HG02885 (cell line): Measurements from ENCODE around the gene WDR90.

Experiments used
- ATAC-seq: cut with Tn5 transposase; IDR thresholded peaks from one replicate; pipeline ENCODE4 v1.9.1; 2021; ENCODE audit warnings: mild to moderate bottlenecking; ENCODE audit not compliant: unreplicated experiment, poor library complexity

Gene WDR90

DNA sequence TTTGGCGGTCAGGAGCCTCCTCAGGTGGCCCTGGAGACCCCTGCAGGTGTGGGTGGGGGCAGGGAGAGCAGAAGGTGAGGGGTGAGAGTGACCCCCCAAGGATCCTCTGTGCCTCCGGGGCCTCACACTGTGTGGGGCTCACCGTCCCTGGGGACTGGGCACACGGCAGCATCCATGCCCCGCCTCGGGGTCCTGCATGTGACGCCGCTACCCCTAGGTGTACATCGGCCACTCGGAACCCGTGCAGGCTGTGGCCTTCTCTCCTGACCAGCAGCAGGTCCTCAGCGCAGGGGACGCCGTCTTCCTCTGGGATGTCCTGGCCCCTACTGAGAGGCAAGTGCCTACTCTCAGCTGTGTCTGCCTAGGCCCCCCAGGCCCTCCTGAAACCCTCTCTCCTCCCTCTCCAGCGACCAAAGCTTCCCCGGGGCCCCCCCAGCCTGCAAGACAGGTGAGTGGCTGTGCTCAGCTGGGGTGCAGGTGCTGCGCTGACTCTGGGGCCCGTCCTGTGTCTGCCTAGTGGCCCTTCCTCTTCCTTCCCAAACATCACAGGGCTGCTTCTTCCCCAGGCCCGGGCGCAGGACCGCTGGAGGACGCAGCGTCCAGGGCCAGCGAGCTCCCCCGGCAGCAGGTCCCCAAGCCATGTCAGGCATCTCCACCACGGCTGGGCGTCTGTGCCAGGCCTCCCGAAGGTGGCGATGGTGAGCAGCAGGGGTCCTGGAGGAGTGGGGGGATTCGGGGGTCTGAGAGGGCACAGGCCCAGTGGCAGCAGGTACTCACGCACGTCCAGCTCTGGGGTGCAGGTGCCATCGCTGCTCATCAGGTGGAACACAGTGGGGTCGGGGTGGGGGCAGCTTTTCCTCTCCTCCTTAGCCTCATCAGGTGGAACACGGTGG, 9.8 kb downstream of the WDR90 start:
- ATAC-seq, result no peak

DNA sequence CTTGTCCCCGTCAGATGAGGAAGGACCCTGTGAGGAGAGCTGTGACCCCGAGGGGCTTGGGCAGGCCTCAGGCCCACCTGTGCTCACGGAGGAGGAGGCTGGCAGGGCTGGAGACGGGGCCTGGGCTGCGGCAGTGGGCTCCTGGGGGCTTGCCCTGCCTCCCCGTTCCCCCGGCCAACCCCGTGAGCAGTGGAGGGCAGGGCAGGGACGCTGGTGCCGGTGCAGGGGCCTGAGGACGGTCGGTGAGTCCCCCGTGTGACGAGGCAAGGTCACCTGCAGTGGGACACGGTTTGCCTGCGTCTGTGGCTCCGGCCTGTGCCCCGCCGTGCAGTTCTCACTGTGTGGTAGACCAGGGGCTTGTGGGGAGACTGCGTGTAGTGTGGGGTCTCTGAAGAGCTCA, 10.5 kb downstream of the WDR90 start:
- no peak for ATAC-seq

DNA sequence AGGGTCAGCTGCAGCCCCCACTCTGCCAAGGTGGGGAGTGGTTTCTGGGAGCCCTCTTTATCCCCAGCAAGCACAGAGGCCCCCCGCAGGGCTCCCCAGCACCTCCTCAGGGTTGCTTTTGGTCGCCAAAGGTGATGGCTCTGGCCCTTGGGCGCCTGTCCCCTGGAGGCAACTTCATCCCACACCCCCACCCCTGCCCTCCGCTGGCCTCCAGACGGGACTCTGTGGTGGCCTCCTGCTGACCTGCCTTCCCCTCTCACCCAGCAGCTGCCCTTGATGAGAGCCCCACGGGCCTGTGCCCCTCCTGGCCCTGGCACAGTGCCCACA, 10.9 kb downstream of the WDR90 start:
- no peak for ATAC-seq

DNA sequence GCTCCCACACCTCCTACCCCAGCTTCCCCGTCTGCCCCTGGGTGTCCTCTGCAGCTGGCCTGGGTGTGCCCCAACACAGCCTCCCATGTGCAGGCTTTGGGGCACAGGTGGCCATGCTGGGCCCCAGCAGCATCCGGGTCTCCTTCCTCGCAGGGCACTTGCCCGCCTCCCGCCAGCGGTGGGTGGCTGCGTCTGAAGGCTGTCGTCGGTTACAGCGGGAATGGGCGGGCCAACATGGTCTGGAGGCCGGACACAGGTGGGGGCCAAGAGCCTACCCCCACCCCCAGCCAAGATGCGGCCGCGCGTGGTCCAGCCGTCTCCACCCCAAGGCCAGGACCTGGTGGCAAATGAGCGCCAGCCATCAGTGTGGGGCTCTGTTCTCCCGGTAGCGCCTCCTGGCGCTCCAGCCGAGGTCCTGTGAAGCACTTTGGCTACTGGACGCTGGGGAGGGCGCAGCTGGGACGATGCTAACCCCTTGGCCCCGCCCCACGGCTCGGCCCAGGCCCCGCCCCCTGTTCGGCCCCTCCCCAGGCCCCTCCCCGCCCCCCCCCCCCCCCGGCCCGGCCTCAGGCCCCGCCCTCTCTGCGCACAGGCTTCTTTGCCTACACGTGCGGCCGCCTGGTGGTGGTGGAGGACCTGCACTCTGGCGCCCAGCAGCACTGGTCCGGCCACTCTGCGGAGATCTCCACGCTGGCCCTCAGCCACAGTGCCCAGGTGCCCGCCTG, 11.5 kb downstream of the WDR90 start:
- peak; percentile 65 for ATAC-seq

DNA sequence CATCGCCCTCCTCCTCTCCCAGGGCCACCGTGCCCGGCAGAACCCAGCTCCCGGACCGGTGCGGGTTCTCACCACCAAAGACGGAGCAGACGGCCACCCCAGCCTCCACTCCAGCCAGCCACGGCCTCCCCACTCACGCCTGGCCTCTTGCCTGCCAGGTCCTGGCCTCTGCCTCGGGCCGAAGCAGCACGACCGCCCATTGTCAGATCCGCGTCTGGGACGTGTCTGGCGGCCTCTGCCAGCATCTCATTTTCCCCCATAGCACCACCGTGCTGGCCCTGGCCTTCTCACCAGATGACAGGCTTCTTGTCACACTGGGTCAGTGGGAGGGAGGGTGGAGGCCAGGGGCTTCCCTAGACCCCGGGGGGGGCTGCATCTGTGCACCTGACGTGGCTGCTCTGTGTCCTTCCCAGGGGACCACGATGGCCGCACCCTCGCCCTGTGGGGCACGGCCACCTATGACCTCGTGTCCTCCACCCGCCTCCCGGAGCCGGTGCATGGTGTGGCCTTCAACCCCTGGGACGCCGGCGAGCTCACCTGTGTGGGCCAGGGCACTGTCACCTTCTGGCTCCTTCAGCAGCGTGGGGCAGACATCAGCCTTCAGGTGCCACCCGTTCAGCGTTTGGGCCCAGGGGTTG, 12.1 kb downstream of the WDR90 start:
- ATAC-seq, result no peak

DNA sequence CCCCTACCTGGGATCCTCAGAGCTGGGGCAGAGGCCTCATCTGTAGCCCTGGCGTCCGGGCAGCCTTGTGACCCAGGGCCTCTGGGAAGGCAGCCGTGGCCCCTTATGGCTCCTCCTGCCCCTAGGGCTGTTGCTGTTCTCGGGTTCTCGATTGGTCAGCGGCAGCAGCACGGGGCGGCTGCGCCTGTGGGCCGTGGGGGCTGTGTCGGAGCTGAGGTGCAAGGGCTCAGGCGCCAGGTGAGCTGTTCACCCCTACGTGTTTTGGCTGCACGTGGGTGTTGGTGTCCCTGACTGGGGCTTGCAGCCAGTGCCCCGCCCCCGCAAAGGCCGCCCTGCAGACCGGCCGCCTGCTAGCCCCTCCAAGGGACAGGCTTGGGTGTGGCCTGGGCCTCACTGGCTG, 12.9 kb downstream of the WDR90 start:
- no peak for ATAC-seq

DNA sequence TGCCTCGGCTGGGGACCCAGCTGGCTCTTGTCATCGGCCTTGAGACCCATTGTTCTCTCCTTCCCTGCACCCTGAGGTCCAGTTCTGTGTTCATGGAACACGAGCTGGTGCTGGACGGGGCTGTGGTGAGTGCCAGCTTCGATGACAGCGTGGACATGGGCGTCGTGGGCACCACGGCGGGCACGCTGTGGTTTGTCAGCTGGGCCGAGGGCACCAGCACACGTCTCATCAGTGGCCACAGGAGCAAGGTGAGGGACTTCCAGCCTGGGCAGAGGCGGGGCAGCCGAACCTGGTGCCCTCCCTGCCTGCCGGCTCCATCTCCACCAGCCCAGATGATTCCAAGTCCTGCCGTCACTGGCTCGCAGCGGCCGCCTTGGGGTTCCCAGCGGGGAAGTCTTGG, 13.4 kb downstream of the WDR90 start:
- no peak for ATAC-seq

DNA sequence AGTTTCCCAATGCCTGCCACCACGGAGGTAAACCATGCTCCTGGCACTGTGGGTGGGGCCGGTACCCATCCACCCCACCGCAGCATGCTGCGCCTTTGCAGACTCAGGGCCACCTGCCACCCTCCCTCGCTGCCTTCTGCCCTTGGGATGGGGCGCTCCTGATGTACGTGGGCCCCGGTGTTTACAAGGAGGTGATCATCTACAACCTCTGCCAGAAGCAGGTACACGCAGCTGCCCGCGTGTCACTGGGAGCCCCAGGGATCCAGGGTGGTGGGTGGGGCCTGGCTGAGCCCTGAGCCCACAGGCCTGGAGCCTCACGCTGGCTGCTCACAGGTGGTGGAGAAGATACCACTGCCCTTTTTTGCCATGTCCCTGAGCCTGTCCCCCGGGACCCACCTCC, 17.4 kb downstream of the WDR90 start:
- ATAC-seq, result no peak

DNA sequence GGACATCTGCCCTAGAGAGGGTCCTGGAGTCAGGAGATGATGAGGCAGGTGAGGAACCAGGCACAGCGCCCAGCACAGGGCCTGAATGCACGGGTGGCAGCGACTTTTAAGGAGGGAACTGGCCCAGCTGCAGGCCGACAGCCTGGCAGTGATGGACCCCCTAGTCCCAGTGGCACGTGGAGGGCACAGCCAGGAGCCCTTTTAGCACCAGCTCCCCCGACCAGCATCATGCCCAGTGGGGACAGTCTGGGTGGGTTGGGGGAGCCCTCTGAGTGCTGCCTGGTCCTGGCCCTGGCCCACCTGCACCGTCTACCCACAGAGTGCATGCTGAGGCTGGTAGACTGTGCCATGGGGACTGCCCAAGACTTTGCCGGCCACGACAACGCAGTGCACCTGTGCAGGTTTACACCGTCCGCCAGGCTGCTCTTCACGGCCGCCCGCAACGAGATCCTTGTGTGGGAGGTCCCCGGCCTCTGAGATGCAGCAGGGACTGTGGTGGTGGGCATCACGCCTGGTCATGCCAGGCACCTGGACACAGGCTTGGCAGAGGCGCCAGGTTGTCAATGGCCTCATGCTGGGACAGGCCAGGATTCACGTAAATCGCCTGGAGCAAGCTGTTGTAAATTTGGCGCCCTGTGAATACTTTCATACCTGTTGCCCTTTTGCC, 18.1 kb downstream of the WDR90 start:
- no peak for ATAC-seq

DNA sequence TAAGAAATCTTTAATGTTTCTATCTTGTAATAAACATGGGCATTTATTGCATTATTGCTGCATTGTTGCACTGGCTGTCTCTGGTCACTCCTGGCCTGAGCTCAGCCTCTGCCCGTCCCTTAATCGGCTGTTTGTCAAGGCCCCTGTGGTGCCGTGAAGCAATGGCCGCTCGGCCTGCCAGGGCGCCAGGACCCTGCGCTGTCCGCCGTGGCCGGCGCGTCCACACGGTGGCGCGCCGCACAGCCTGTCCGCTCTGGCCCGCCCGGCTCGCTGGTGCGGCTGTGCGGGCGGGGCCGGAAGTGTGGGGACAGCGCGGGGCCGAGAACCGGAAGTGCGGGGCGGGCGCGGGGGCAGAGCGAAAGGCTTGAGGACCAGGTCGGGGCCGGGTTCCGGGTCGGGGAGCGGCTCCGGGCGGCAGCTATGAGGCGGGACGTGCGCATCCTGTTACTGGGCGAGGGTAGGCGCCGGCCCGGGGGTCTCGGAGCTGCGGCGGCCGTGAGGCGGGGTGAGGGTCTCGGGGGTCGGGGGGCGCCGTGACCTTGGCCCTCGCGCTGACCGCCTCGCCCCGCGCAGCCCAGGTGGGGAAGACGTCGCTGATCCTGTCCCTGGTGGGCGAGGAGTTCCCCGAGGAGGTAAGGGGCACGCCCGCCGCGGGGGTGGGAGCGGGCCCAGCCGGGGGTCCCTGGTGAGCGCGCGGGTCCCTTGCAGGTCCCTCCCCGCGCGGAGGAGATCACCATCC, 18.8 kb downstream of the WDR90 start, which contains the start of gene RHOT2:
Gene RHOT2 (plus strand): TSS at position 353 of the 739 bp plus-strand sequence. CDS start 68 bp downstream, at position 421.
- peak; percentile 89 for ATAC-seq

DNA sequence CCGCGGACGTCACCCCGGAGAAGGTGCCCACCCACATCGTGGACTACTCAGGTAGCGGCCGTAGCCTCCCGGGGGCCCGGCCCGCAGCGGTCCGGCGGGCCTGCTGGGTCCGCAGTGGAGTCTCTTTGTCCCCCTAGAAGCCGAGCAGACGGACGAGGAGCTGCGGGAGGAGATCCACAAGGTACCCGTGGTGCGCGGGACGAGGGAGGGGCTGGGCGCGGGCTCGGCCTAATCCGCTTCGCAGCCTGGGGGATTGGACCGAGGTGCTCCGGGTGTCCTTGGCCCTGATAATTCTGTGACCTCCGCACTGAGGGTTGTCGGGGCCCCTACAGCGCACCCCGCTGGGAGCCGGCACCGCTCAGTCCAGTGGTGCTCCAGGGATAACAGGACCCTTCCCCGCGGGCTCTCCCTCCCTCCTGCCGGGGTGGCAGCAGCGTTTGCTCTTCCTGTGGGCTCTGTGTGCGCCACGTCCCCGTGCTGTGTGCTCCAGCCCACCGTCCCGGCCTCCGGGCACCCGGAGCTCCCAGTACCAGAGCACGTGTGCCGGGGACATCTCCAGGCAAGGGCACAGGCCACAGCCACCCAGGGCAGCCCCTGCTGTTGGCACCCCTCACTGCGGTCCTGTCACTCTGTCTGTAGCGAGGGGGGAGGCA, 19.5 kb downstream of the WDR90 start:
- no peak for ATAC-seq

DNA sequence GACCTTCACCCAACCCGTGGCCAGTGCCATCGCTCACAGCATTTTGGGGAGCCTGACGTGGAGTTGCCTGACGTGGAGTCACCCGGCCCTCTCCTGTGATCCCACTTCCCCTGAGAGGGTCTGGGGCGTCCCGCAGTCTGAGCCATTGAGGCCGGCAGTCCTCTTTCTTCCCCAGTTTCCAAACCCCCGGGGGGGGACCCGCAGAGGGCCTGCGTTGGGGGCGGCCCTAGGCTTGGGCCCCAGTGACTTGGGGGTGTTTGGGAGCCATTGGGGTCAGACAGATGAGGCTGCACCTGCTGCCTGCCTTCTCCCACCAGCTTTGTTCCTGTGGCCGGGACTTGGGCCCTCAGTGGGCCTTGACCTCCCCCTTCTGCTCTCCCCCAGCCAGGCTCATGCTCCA, 20.5 kb downstream of the WDR90 start:
- no peak for ATAC-seq

DNA sequence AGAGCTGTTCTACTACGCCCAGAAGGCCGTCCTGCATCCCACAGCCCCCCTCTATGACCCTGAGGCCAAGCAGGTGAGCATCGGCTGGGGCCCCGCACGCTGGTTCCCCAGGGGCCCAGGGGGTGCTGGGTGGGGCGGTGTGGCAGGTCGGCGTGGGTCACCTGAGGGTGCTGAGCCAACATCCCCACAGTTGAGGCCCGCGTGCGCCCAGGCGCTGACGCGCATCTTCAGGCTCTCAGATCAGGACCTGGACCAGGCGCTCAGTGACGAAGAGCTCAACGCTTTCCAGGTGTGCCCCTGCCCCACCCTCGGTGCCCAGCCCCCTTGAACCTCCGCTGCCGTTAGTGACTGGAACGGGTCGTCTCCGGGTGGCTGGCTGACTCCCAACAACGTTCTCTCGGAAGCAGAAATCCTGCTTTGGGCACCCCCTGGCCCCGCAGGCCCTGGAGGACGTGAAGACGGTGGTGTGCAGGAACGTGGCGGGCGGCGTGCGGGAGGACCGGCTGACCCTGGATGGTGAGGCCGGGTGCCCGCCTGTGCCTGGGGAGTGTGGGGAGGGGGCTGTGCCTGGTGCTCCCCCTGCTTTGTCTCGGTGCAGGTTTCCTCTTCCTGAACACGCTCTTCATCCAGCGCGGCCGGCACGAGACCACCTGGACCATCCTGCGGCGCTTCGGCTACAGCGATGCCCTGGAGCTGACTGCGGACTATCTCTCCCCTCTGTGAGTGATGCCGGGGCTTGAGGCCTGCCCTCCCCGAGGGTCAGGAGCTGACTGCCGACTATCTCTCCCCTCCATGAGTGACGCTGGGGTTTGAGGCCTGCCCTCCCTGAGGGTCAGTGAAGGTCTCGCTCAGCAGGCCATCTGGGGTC, 21.6 kb downstream of the WDR90 start:
- no peak for ATAC-seq

DNA sequence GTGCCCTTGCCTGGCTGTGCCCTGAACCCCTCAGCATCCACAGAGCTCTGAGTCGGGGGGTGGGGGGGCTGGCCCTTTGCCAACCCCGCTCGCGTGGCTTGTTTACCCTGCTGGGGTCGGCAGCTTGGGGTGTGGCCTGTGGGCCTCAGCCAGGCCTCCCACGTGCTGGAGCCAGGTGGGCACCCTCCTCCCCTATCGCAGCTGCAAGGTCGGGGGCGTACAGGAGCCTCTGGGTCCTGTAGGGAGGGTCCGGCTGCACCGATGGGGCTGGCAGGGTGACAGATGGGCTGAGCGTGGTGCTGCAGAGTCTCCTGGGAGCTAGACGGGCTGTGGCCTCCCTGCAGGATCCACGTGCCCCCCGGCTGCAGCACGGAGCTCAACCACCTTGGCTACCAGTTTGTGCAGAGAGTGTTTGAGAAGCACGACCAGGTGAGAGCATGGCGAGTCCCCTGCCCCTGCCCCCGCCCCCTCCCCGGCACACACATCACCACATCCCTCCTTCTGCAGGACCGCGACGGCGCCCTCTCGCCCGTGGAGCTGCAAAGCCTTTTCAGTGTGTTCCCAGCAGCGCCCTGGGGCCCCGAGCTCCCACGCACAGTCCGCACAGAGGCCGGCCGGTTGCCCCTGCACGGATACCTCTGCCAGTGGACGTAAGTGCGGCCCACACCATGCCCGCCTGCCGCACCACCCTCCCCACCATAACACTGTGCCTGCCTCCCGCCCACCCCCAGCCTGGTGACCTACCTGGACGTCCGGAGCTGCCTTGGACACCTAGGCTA, 22.4 kb downstream of the WDR90 start:
- no peak for ATAC-seq

DNA sequence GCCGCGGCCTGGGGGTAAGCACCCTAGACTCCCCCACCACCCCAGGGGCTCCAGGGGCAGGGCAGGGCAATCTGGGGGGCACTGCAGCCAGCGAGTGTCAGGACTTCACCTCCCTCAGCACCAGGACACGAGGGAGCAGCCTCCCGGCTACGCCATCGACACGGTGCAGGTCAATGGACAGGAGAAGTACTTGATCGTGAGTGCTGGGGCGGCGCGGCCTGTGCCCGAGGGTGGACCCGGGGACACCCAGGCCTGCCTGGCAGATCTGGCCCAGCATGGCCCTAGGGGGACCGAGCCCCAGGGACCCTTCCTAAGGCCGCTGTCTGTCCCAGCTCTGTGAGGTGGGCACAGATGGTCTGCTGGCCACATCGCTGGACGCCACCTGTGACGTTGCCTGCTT, 23.2 kb downstream of the WDR90 start:
- ATAC-seq, result no peak

DNA sequence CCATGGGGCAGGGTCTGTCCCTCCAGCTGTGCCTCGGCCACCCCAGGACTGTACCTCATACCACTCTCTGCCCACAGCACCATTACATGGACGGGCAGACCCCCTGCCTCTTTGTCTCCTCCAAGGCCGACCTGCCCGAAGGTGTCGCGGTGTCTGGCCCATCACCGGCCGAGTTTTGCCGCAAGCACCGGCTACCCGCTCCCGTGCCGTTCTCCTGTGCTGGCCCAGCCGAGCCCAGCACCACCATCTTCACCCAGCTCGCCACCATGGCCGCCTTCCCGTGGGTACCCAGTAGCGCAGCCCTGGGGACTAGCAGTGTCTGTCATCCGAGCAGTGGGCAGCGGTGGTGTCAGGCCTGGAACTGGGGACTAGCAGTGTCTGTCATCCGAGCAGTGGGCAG, 23.7 kb downstream of the WDR90 start:
- no peak for ATAC-seq

DNA sequence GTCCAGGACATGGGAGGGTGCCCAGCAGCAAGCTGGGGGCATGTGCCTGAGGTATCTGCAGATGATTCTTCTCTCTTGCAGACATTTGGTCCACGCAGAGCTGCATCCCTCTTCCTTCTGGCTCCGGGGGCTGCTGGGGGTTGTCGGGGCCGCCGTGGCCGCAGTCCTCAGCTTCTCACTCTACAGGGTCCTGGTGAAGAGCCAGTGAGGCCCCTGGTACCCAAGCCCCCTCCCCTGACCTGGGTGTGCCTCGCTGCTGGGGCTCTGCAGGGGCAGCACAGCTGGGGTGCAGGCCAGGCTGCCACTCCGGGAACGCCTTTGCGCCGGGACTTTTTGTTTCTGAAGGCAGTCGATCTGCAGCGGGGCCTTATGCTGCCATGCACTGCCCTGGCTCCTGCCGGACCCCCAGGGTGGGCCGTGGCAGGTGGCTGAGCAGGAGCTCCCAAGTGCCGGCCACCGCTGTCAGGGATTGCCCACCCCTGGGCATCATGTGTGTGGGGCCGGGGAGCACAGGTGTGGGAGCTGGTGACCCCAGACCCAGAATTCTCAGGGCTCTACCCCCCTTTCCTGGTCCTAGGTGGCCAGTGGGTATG, 24.3 kb downstream of the WDR90 start:
- ATAC-seq, result no peak
